Neural progenitor cell (in vitro differentiated cells): ENCODE measurements around the gene NCF4. TPM values are rescaled to one million over a fixed set of nuclear protein-coding genes. Genes with fewer than 3 reads are reported as not detected.

ENCODE experiments used
- DNase-seq: peaks from one replicate; pipeline ENCODE4 v3.0.0-alpha.2; 2016; ENCODE audit warnings: low spot score
- H2AFZ ChIP-seq: fragments of 200-600 bp; sonication (generic); replicated peaks from 2 replicates; pipeline ENCODE4 v1.6.1; 2016; ENCODE audit warnings: antibody characterized with exemption
- H3F3A ChIP-seq: fragments of 200-600 bp; sonication (generic); 2 replicates; pipeline ENCODE4 v1.6.1; 2016; ENCODE audit warnings: antibody characterized with exemption, low read depth
- H3K27ac ChIP-seq: fragments of 200-600 bp; sonication (generic); 2 replicates; pipeline ENCODE4 v1.5.1; 2016; ENCODE audit warnings: mild to moderate bottlenecking
- H3K27me3 ChIP-seq: fragments of 200-600 bp; sonication (generic); 2 replicates; pipeline ENCODE4 v1.6.1; 2016; ENCODE audit warnings: mild to moderate bottlenecking, moderate library complexity
- H3K36me3 ChIP-seq: fragments of 200-600 bp; sonication (generic); 2 replicates; pipeline ENCODE4 v1.5.1; 2016
- H3K4me1 ChIP-seq: fragments of 200-600 bp; sonication (generic); 2 replicates; pipeline ENCODE4 v1.6.1; 2016; ENCODE audit warnings: mixed run types
- H3K4me2 ChIP-seq: fragments of 200-600 bp; sonication (generic); 2 replicates; pipeline ENCODE4 v1.6.1; 2016
- H3K4me3 ChIP-seq: fragments of 200-600 bp; sonication (generic); 2 replicates; pipeline ENCODE4 v1.5.1; 2016
- H3K79me2 ChIP-seq: fragments of 200-600 bp; sonication (generic); 2 replicates; pipeline ENCODE4 v1.6.1; 2016; ENCODE audit warnings: low read depth
- H3K9ac ChIP-seq: fragments of 200-600 bp; sonication (generic); 2 replicates; pipeline ENCODE4 v1.6.1; 2016
- H3K9me3 ChIP-seq: fragments of 200-600 bp; sonication (generic); 2 replicates; pipeline ENCODE4 v1.5.1; 2016; ENCODE audit warnings: low read depth
- H4K20me1 ChIP-seq: fragments of 200-600 bp; sonication (generic); 2 replicates; pipeline ENCODE4 v1.6.1; 2016; ENCODE audit warnings: low read depth
- H3K27ac Mint-ChIP-seq: 3 replicates; pipeline ENCODE4 v1.8.0; 2021; ENCODE audit warnings: mixed read lengths
- H3K27me3 Mint-ChIP-seq: 2 replicates; pipeline ENCODE4 v1.8.0; 2022; ENCODE audit warnings: low read depth, mild to moderate bottlenecking, inconsistent platforms, moderate library complexity, mixed read lengths; ENCODE audit not compliant: insufficient read depth
- H3K36me3 Mint-ChIP-seq: 3 replicates; pipeline ENCODE4 v1.8.0; 2021; ENCODE audit warnings: mixed read lengths
- H3K4me1 Mint-ChIP-seq: 3 replicates; pipeline ENCODE4 v1.8.0; 2021; ENCODE audit warnings: mixed read lengths
- H3K4me3 Mint-ChIP-seq: 3 replicates; pipeline ENCODE4 v1.8.0; 2021; ENCODE audit warnings: mild to moderate bottlenecking, moderate library complexity, mixed read lengths
- H3K9me3 Mint-ChIP-seq: 3 replicates; pipeline ENCODE4 v1.8.0; 2020; ENCODE audit warnings: mixed read lengths
- CTCF ChIP-seq: fragments of 200-600 bp; sonication (generic); IDR thresholded peaks from 2 replicates; pipeline ENCODE4 v1.5.1; 2017; ENCODE audit warnings: antibody characterized with exemption, mild to moderate bottlenecking
- EZH2 ChIP-seq: fragments of 200-600 bp; sonication (generic); IDR thresholded peaks from 2 replicates; pipeline ENCODE4 v1.6.1; 2017; ENCODE audit warnings: antibody characterized with exemption, mild to moderate bottlenecking, moderate library complexity
- EZH2phosphoT487 ChIP-seq: fragments of 200-600 bp; sonication (generic); IDR thresholded peaks from 2 replicates; pipeline ENCODE4 v1.6.1; 2017; ENCODE audit warnings: antibody characterized with exemption
- total RNA-seq: library from RNA; depleted of rRNA; stranded (reverse); fragments of >200 nt; gene quantifications from 2 replicates; pipeline ENCODE4 v1.2.3, GENCODE V29; 2015; ENCODE audit warnings: low replicate concordance

NCF4 gene
- not detected in 2 replicates for total RNA-seq

DNA sequence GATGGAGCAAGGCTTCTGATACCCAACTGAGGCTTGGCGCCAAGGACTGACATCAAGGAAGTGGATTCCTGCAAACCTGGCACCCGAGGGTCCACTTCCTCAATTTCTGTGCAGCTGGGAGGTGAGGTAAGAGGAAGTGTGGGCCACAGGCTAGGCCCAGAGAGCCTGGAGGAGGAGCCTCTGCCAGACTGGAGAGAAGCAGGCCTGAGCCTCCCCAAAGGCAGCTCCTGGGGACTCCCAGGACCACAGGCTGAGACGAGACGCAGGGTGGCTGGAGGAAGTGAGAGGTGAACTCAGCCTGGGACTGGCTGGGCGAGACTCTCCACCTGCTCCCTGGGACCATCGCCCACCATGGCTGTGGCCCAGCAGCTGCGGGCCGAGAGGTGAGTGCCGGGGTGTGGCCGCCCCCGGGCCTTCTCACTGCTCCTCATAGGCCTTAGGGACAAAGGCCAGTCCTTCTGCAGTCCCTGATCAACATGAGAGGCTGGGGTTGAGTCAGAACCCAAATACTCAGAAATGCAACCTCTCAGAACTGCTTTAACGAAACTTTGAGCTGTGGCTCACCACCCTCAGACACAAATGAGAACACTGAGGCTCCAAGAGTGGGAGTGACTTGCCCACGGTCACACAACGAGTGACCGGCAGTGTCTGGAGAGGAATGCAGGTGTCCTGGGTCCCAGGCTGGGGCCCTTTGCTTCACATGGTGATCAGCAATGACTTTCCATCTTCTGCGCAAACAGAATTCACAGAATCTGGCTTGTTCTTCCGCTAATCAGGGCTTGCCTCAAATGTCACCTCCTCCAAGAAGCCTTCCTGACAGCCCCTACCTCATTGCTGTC, at the start of gene NCF4:
Gene NCF4, plus strand, starts transcription at position 186 of the 839 bp plus-strand sequence. Its CDS starts 166 bp downstream, at position 352.
- Histone ChIP-seq H3K36me3 (no peaks in the 10 kb centered on the region), H3K27ac (no peak within 1 kb of the TSS), H2AFZ (no peak within 1 kb of the TSS), H3K9ac (no peak within 1 kb of the TSS), H3K27me3 (peaks cover 38% of the 10 kb centered on the region), H3K4me2 (no peak within 1 kb of the TSS), H3K4me3 (no peak within 1 kb of the TSS), H4K20me1 (no peaks in the 10 kb centered on the region), H3K9me3 (no peaks in the 10 kb centered on the region), H3K4me1 (no peaks in the 10 kb centered on the region), H3K79me2 (no peaks in the 10 kb centered on the region), H3F3A (no peaks in the 10 kb centered on the region)
- DNase-seq: no peak
- H3K27ac Mint-ChIP-seq: no peak within 1 kb of the TSS
- peaks cover 18% of the 10 kb centered on the region for H3K27me3 Mint-ChIP-seq
- no peaks in the 10 kb centered on the region for H3K36me3 Mint-ChIP-seq
- peaks cover 5% of the 10 kb centered on the region for H3K4me1 Mint-ChIP-seq
- TF ChIP-seq EZH2phosphoT487: no peak
- no peak for TF ChIP-seq CTCF
- no peak for TF ChIP-seq EZH2
- peaks cover 2% of the 10 kb centered on the region for H3K9me3 Mint-ChIP-seq
- H3K4me3 Mint-ChIP-seq: no peak within 1 kb of the TSS

- Histone ChIP-seq H3K79me2 (no peaks in the 10 kb centered on the region), H3K27me3 (peaks cover 37% of the 10 kb centered on the region), H3K9me3 (no peaks in the 10 kb centered on the region), H3K4me1 (peaks cover 21% of the 10 kb centered on the region), H3K36me3 (no peaks in the 10 kb centered on the region), H3K4me2 (no peak overlapping the region), H3F3A (no peaks in the 10 kb centered on the region), H3K27ac (no peak overlapping the region), H4K20me1 (peaks cover 8% of the 10 kb centered on the region), H3K9ac (no peak overlapping the region), H3K4me3 (no peak overlapping the region), H2AFZ (no peak overlapping the region)
- H3K27ac Mint-ChIP-seq: no peak overlapping the region
- H3K36me3 Mint-ChIP-seq: no peaks in the 10 kb centered on the region
- H3K4me1 Mint-ChIP-seq: peaks cover 23% of the 10 kb centered on the region
- no peak for DNase-seq
- peaks cover 3% of the 10 kb centered on the region for H3K9me3 Mint-ChIP-seq
- TF ChIP-seq CTCF (no peak), EZH2phosphoT487 (no peak), EZH2 (no peak)
- H3K27me3 Mint-ChIP-seq: peaks cover 39% of the 10 kb centered on the region
- no peak overlapping the region for H3K4me3 Mint-ChIP-seq
Measured at GRCh38 chr22:36811094-36811800, 49.6 kb upstream of the NCF4 start.

- DNase-seq: no peak
- Mint-ChIP-seq H3K4me3 (peak overlapping the region; percentile 20), H3K27ac (no peak overlapping the region), H3K36me3 (no peaks in the 10 kb centered on the region), H3K9me3 (peaks cover 3% of the 10 kb centered on the region), H3K27me3 (peaks cover 49% of the 10 kb centered on the region), H3K4me1 (peaks cover 17% of the 10 kb centered on the region)
- H3K9ac ChIP-seq: no peak overlapping the region
- H3F3A ChIP-seq: peaks cover 5% of the 10 kb centered on the region
- H3K4me1 ChIP-seq: peaks cover 19% of the 10 kb centered on the region
- no peaks in the 10 kb centered on the region for H3K36me3 ChIP-seq
- H3K27ac ChIP-seq: no peak overlapping the region
- H3K4me2 ChIP-seq: no peak overlapping the region
- H4K20me1 ChIP-seq: peaks cover 14% of the 10 kb centered on the region
- TF ChIP-seq EZH2phosphoT487: no peak
- no peak for TF ChIP-seq CTCF
- TF ChIP-seq EZH2: no peak
- H3K27me3 ChIP-seq: peaks cover 72% of the 10 kb centered on the region
- H3K9me3 ChIP-seq: no peaks in the 10 kb centered on the region
- no peak overlapping the region for H3K4me3 ChIP-seq
- no peaks in the 10 kb centered on the region for H3K79me2 ChIP-seq
- H2AFZ ChIP-seq: no peak overlapping the region
Measured at GRCh38 chr22:36814801-36815200, 46.0 kb upstream of the NCF4 start.
